22Rv1 (cell line): Measurements from ENCODE around the gene SPECC1L.

Source experiments
- H3K27ac ChIP-seq: fragments of 450-650 bp; 2 replicates; pipeline ENCODE4 v1.5.1; 2017
- CTCF ChIP-seq: fragments of 450-650 bp; IDR thresholded peaks from 2 replicates; pipeline ENCODE4 v1.5.1; 2017; ENCODE audit warnings: mild to moderate bottlenecking
- ZFX ChIP-seq: fragments of 450-650 bp; IDR thresholded peaks from 2 replicates; pipeline ENCODE4 v1.6.1; 2017; ENCODE audit warnings: antibody characterized with exemption, borderline replicate concordance

SPECC1L gene

GRCh38 chr22:24465975-24466374 lies 195.3 kb downstream of the SPECC1L start:
- H3K27ac ChIP-seq = no peak overlapping the region
- TF ChIP-seq CTCF (no peak), ZFX (no peak)

GRCh38 chr22:24466716-24467328 lies 196.2 kb downstream of the SPECC1L start:
- no peak overlapping the region for H3K27ac ChIP-seq
- TF ChIP-seq ZFX (no peak), CTCF (no peak)

GRCh38 chr22:24467340-24467739 lies 196.7 kb downstream of the SPECC1L start:
- no peak overlapping the region for H3K27ac ChIP-seq
- no peak for TF ChIP-seq ZFX
- no peak for TF ChIP-seq CTCF
